Smooth muscle cell (in vitro differentiated cells): Measurements from ENCODE around the gene ZNF785. TPM values are rescaled to one million over a fixed set of nuclear protein-coding genes. Genes with fewer than 3 reads are reported as not detected.

Experiments
- DNase-seq: peaks from one replicate; lab custom pipeline; 2025; ENCODE audit not compliant: unreplicated experiment; lab: John Stamatoyannopoulos, UW
- H2AFZ ChIP-seq: fragments of 200-600 bp; sonication (generic); 2 replicates; pipeline ENCODE4 v1.6.0; 2016; ENCODE audit warnings: antibody characterized with exemption, low read depth, mild to moderate bottlenecking
- H3F3A ChIP-seq: fragments of 200-600 bp; sonication (generic); 2 replicates; pipeline ENCODE4 v1.6.0; 2017; ENCODE audit warnings: antibody characterized with exemption, low read depth
- H3K27ac ChIP-seq: fragments of 200-600 bp; sonication (generic); 2 replicates; pipeline ENCODE4 v1.5.1; 2016; ENCODE audit warnings: low read depth, mild to moderate bottlenecking
- H3K27me3 ChIP-seq: fragments of 200-600 bp; sonication (generic); 2 replicates; pipeline ENCODE4 v1.6.1; 2016; ENCODE audit warnings: low read depth, mild to moderate bottlenecking
- H3K36me3 ChIP-seq: fragments of 200-600 bp; sonication (generic); 2 replicates; pipeline ENCODE4 v1.5.1; 2016; ENCODE audit warnings: low read depth
- H3K4me1 ChIP-seq: fragments of 200-600 bp; sonication (generic); 2 replicates; pipeline ENCODE4 v1.5.1; 2016; ENCODE audit warnings: low read depth
- H3K4me2 ChIP-seq: fragments of 200-600 bp; sonication (generic); 2 replicates; pipeline ENCODE4 v1.6.0; 2016; ENCODE audit warnings: mild to moderate bottlenecking
- H3K4me3 ChIP-seq: fragments of 200-600 bp; sonication (generic); 2 replicates; pipeline ENCODE4 v1.5.1; 2016; ENCODE audit warnings: mild to moderate bottlenecking
- H3K79me2 ChIP-seq: fragments of 200-600 bp; sonication (generic); 2 replicates; pipeline ENCODE4 v1.6.0; 2016; ENCODE audit warnings: low read depth, mild to moderate bottlenecking
- H3K9ac ChIP-seq: fragments of 200-600 bp; sonication (generic); 2 replicates; pipeline ENCODE4 v1.6.0; 2016; ENCODE audit warnings: low read depth
- H3K9me3 ChIP-seq: fragments of 200-600 bp; sonication (generic); replicated peaks from 2 replicates; pipeline ENCODE4 v1.5.1; 2016; ENCODE audit warnings: low read depth
- H4K20me1 ChIP-seq: fragments of 200-600 bp; sonication (generic); 2 replicates; pipeline ENCODE4 v1.6.0; 2016; ENCODE audit warnings: low read depth
- CTCF ChIP-seq: fragments of 200-600 bp; sonication (generic); IDR thresholded peaks from 2 replicates; pipeline ENCODE4 v1.5.1; 2017; ENCODE audit warnings: borderline replicate concordance, mild to moderate bottlenecking, antibody characterized with exemption; ENCODE audit not compliant: insufficient read depth, poor library complexity, severe bottlenecking
- WGBS: methylation state at CpG from one replicate; pipeline ENCODE4 v1.1.7; 2016; ENCODE audit warnings: low lambda C conversion rate; 5-methylcytosine and 5-hydroxymethylcytosine counted together
- polyA plus RNA-seq: library from polyadenylated mRNA; unstranded; fragments of >200 nt; fragmentation: Nextera tagmentation; extraction: Ambion mirVana; gene quantifications from 2 replicates; pipeline ENCODE4 v1.2.1, GENCODE V29; 2016
- total RNA-seq: library from RNA; depleted of rRNA; stranded (reverse); fragments of >200 nt; gene quantifications from 2 replicates; pipeline ENCODE4 v1.2.3, GENCODE V29; 2014

ZNF785 gene
- total and polyA plus RNA-seq, 2 experiments from 2014 or later = 6.8 to 12.9 TPM

- Histone ChIP-seq H2AFZ (no peak overlapping the region), H3F3A (no peaks in the 10 kb centered on the region), H3K9ac (no peak overlapping the region), H4K20me1 (no peaks in the 10 kb centered on the region), H3K79me2 (no peaks in the 10 kb centered on the region), H3K36me3 (no peaks in the 10 kb centered on the region), H3K9me3 (no peaks in the 10 kb centered on the region), H3K27ac (no peak overlapping the region), H3K4me3 (no peak overlapping the region), H3K27me3 (no peaks in the 10 kb centered on the region), H3K4me2 (no peak overlapping the region), H3K4me1 (no peaks in the 10 kb centered on the region)
- no peak for TF ChIP-seq CTCF
- 95% methylated on average over 9 of the region's 9 CpGs for WGBS
- DNase-seq = no peak
Measured at GRCh38 chr16:30626236-30626635, 40.7 kb upstream of the ZNF785 start.

GRCh38 chr16:30623536-30624283 lies 38.2 kb upstream of the ZNF785 start:
- no peaks in the 10 kb centered on the region for H4K20me1 ChIP-seq
- H3K4me1 ChIP-seq = no peaks in the 10 kb centered on the region
- no peak overlapping the region for H3K4me2 ChIP-seq
- TF ChIP-seq CTCF = no peak
- H3K79me2 ChIP-seq = no peaks in the 10 kb centered on the region
- H3K9me3 ChIP-seq = no peaks in the 10 kb centered on the region
- 87% methylated on average over 11 of the region's 11 CpGs for WGBS
- H3K9ac ChIP-seq = no peak overlapping the region
- no peak for DNase-seq
- H3F3A ChIP-seq = no peaks in the 10 kb centered on the region
- no peak overlapping the region for H3K4me3 ChIP-seq
- H2AFZ ChIP-seq = no peak overlapping the region
- H3K36me3 ChIP-seq = no peaks in the 10 kb centered on the region
- no peaks in the 10 kb centered on the region for H3K27me3 ChIP-seq
- no peak overlapping the region for H3K27ac ChIP-seq

GRCh38 chr16:30622455-30623032 lies 37.0 kb upstream of the ZNF785 start:
- H3K79me2 ChIP-seq = no peaks in the 10 kb centered on the region
- no peak overlapping the region for H3K4me3 ChIP-seq
- H3K36me3 ChIP-seq = no peaks in the 10 kb centered on the region
- DNase-seq = no peak
- H3K4me1 ChIP-seq = no peaks in the 10 kb centered on the region
- no peak overlapping the region for H3K27ac ChIP-seq
- H3K9ac ChIP-seq = no peak overlapping the region
- H2AFZ ChIP-seq = no peak overlapping the region
- 75% methylated on average over 10 of the region's 10 CpGs for WGBS
- no peaks in the 10 kb centered on the region for H3K9me3 ChIP-seq
- H3F3A ChIP-seq = no peaks in the 10 kb centered on the region
- no peak for TF ChIP-seq CTCF
- no peaks in the 10 kb centered on the region for H4K20me1 ChIP-seq
- H3K4me2 ChIP-seq = no peak overlapping the region
- no peaks in the 10 kb centered on the region for H3K27me3 ChIP-seq
